ENCODE measurements around the gene PTPRS.

Gene PTPRS

GRCh38 chr19:5329141-5329540, 11.5 kb downstream of the PTPRS start:
- no peak for TF ChIP-seq CTCF (IDR thresholded peaks at IDR 0.05)

- TF ChIP-seq CTCF (IDR thresholded peaks at IDR 0.05), result no peak
Measured at GRCh38 chr19:5326986-5327623, 13.5 kb downstream of the PTPRS start.

- TF ChIP-seq CTCF (IDR thresholded peaks at IDR 0.05), result no peak
Measured at GRCh38 chr19:5326545-5326944, 14.1 kb downstream of the PTPRS start.

GRCh38 chr19:5324947-5325346, 15.7 kb downstream of the PTPRS start:
- TF ChIP-seq CTCF (IDR thresholded peaks at IDR 0.05), result no peak

- TF ChIP-seq CTCF (IDR thresholded peaks at IDR 0.05), result no peak
Measured at GRCh38 chr19:5323475-5323811, 17.2 kb downstream of the PTPRS start.

- no peak for TF ChIP-seq CTCF (IDR thresholded peaks at IDR 0.05)
Measured at GRCh38 chr19:5321851-5322681, 18.5 kb downstream of the PTPRS start.

GRCh38 chr19:5321066-5321642, 19.5 kb downstream of the PTPRS start:
- no peak for TF ChIP-seq CTCF (IDR thresholded peaks at IDR 0.05)
